Hematopoietic multipotent progenitor cell treated with erythropoietin and hydrocortisone succinate and interleukin-3 and kit ligand, for 4 days (in vitro differentiated cells): ENCODE measurements around the gene BICRA.
"Not testable (repeated sequence)": the region's sequence is repeated elsewhere in the genome, so short reads cannot be mapped to it uniquely, and the experiment has no call there.

Experiments used
- DNase-seq: peaks from one replicate; pipeline ENCODE4 v3.0.0-alpha.2; 2015

BICRA gene

GRCh38 chr19:47608969-47609905 is at the start of gene BICRA:
BICRA (plus strand) TSS chr19:47609134; CDS start chr19:47673575, 64,441 bp downstream.
- peak; percentile 94 for DNase-seq

- DNase-seq: no peak
Observed at GRCh38 chr19:47560999-47561398, 47.9 kb upstream of the BICRA start.

GRCh38 chr19:47561440-47562057 is 47.4 kb upstream of the BICRA start:
- DNase-seq: no peak

- DNase-seq: no peak
Observed at GRCh38 chr19:47564081-47564480, 44.9 kb upstream of the BICRA start.

- no peak for DNase-seq
Observed at GRCh38 chr19:47569331-47569730, 39.6 kb upstream of the BICRA start.

- DNase-seq: no peak
Observed at GRCh38 chr19:47572635-47573034, 36.3 kb upstream of the BICRA start.

GRCh38 chr19:47573071-47574026 is 35.6 kb upstream of the BICRA start, which contains the start of gene ZNF541:
ZNF541 (minus strand) TSS chr19:47573148; CDS start chr19:47555856, 17,292 bp downstream.
- DNase-seq: peak; percentile 78

- no peak for DNase-seq
Observed at GRCh38 chr19:47580397-47580796, 28.5 kb upstream of the BICRA start.

- no peak for DNase-seq
Observed at GRCh38 chr19:47581605-47582319, 27.2 kb upstream of the BICRA start.

GRCh38 chr19:47582320-47582909 is 26.5 kb upstream of the BICRA start:
- peak; percentile 35 for DNase-seq

GRCh38 chr19:47583161-47583560 is 25.8 kb upstream of the BICRA start:
- DNase-seq: not testable (repeated sequence)

- DNase-seq: no peak
Observed at GRCh38 chr19:47587295-47587694, 21.6 kb upstream of the BICRA start.

- DNase-seq: no peak
Observed at GRCh38 chr19:47589824-47590223, 19.1 kb upstream of the BICRA start.

- no peak for DNase-seq
Observed at GRCh38 chr19:47593860-47594259, 15.1 kb upstream of the BICRA start.

- no peak for DNase-seq
Observed at GRCh38 chr19:47595944-47596343, 13.0 kb upstream of the BICRA start.

- no peak for DNase-seq
Observed at GRCh38 chr19:47598407-47599349, 10.3 kb upstream of the BICRA start.

- DNase-seq: not testable (repeated sequence)
Observed at GRCh38 chr19:47599671-47600245, 9.2 kb upstream of the BICRA start.

- DNase-seq: peak; percentile 100
Observed at GRCh38 chr19:47600246-47601179, 8.4 kb upstream of the BICRA start.
